HepG2 (cell line): ENCODE measurements around the gene NUDT8. TPM values are rescaled to one million over a fixed set of nuclear protein-coding genes. Genes with fewer than 3 reads are reported as not detected.

Experiments used
- ARID5B ChIP-seq: IDR thresholded peaks from 2 replicates; pipeline ENCODE4 v1.4.0; 2020; ENCODE audit warnings: mild to moderate bottlenecking, missing genetic modification reagents
- DZIP1 ChIP-seq: sonication (generic); formaldehyde crosslinking; IDR thresholded peaks from 2 replicates; pipeline ENCODE4 v1.5.0; 2020; ENCODE audit warnings: mild to moderate bottlenecking, missing genetic modification reagents
- PHF20 ChIP-seq: sonication (generic); formaldehyde crosslinking; IDR thresholded peaks from 2 replicates; pipeline ENCODE4 v1.5.0; 2020; ENCODE audit warnings: mild to moderate bottlenecking, missing genetic modification reagents
- TFE3 ChIP-seq: IDR thresholded peaks from 2 replicates; pipeline ENCODE4 v1.6.1; 2016
- ZNF142 ChIP-seq: sonication (generic); formaldehyde crosslinking; IDR thresholded peaks from 2 replicates; pipeline ENCODE4 v1.4.0; 2020; ENCODE audit warnings: missing genetic modification reagents
- ZNF232 ChIP-seq: sonication (generic); formaldehyde crosslinking; IDR thresholded peaks from 2 replicates; pipeline ENCODE4 v1.4.0; 2020; ENCODE audit warnings: missing genetic modification reagents, borderline replicate concordance
- ZNF263 ChIP-seq: sonication (generic); formaldehyde crosslinking; IDR thresholded peaks from 2 replicates; pipeline ENCODE4 v1.4.0; 2020; ENCODE audit warnings: missing genetic modification reagents
- ZNF280D ChIP-seq: sonication (generic); formaldehyde crosslinking; IDR thresholded peaks from 2 replicates; pipeline ENCODE4 v1.5.1; 2020; ENCODE audit warnings: mild to moderate bottlenecking, missing genetic modification reagents
- polyA plus RNA-seq, 8 experiments: library from polyadenylated mRNA; depleted of rRNA in 3 of 8; stranded (reverse) in 7 of 8; unstranded in 1 of 8; fragments of >200 nt; fragmentation: Illumina TruSeq in 4 of 8; extraction: Trizol in 4 of 8; gene quantifications; 2 replicates each; pipeline versions ENCODE4 v1.2.1 to v1.2.3, GENCODE V29; 2011 to 2016; ENCODE audit warnings: low read depth in 4 of 8, missing spikeins in 1 of 8, mixed read lengths in 1 of 8; ENCODE audit not compliant: insufficient read depth in 1 of 8
- total RNA-seq, 5 experiments: library from RNA; depleted of rRNA; stranded (reverse); fragments of >200 nt; fragmentation: Illumina TruSeq; extraction: Trizol; gene quantifications; 2 replicates each; pipeline ENCODE4 v1.2.3, GENCODE V29; 2016; ENCODE audit warnings: low read depth in 1 of 5

NUDT8 gene
- total and polyA plus RNA-seq, 2 of the 13 experiments (the other 11 are each of a cell fraction or from before 2014, with no cell fraction given), result 6.7 to 25.8 TPM

GRCh38 chr11:67629386-67630227 lies at the start of gene NUDT8 (continued):
- TF ChIP-seq ZNF280D (CRISPR knock-in tag), result no peak; the same call in 1 of the 2 replicates
- peak; percentile 49; the same call in 1 of the 2 replicates for TF ChIP-seq ZNF263
- TF ChIP-seq ZNF232 (CRISPR knock-in tag), result peak; percentile 89; the same call in 1 of the 2 replicates
- TF ChIP-seq PHF20 (CRISPR knock-in tag), result 0 out of 2 replicates have a peak, but pooled peaks have one; percentile 49
- TF ChIP-seq TFE3 (CRISPR knock-in tag), result peak; percentile 53; the same call in 1 of the 2 replicates
- TF ChIP-seq DZIP1 (CRISPR knock-in tag), result peak; percentile 57; the same call in 1 of the 2 replicates
- TF ChIP-seq ARID5B, result no peak; the same call in 1 of the 2 replicates
- no peak for TF ChIP-seq ZNF142 (CRISPR knock-in tag)
